ENCODE data around the gene NEK5. TPM values are rescaled to one million over a fixed set of nuclear protein-coding genes. Genes with fewer than 3 reads are reported as not detected.
"Not testable (repeated sequence)": the region's sequence is repeated elsewhere in the genome, so short reads cannot be mapped to it uniquely, and the experiment has no call there.

NEK5 gene
- 1 to 10 TPM; 1.4 to 1.8 TPM for total RNA-seq
- polyA plus RNA-seq (2013, experiment 1 of 2): 0.50 TPM
- 0.54 TPM for polyA plus RNA-seq (2013, experiment 2 of 2)
- long read RNA-seq, experiment 1: 0 reads
- long read RNA-seq, experiment 2, partial matches to known transcripts: 0 of 1 reads
- long read RNA-seq, experiment 2, other reads (novel, unspliced or antisense): 1 of 1 reads
- long read RNA-seq, experiment 3, partial matches to known transcripts: 0 of 4 reads
- long read RNA-seq, experiment 3, other reads (novel, unspliced or antisense): 4 of 4 reads
- long read RNA-seq, experiment 4, partial matches to known transcripts: 1 of 1 reads
- long read RNA-seq, experiment 4, other reads (novel, unspliced or antisense): 0 of 1 reads

- Mint-ChIP-seq H3K4me3 (peak within 1 kb of the TSS; percentile 60), H3K27me3 (ENCODE audit: insufficient read depth) (peaks cover 11% of the 10 kb centered on the region), H3K9me3 (peaks cover 5% of the 10 kb centered on the region), H3K4me1 (peaks cover 3% of the 10 kb centered on the region), H3K27ac (peak within 1 kb of the TSS; percentile 23), H3K36me3 (ENCODE audit: low read depth) (peaks cover 33% of the 10 kb centered on the region)
- Histone ChIP-seq H3K9ac (ENCODE audit: extremely low read depth, low read length, poor library complexity, severe bottlenecking) (no peak within 1 kb of the TSS), H3K36me3 (ENCODE audit: control insufficient read depth, insufficient read depth, low read length) (peaks cover 32% of the 10 kb centered on the region), H3K9me3 (ENCODE audit: control insufficient read depth, low read length) (no peaks in the 10 kb centered on the region), H3K27ac (ENCODE audit: low read depth, low read length) (no peak within 1 kb of the TSS), H3K4me3 (ENCODE audit: low read length) (peak within 1 kb of the TSS; percentile 79), H3K27me3 (ENCODE audit: control insufficient read depth, insufficient read depth, low read length, poor library complexity, severe bottlenecking) (no peaks in the 10 kb centered on the region), H3K4me1 (ENCODE audit: control insufficient read depth, insufficient read depth, low read length) (no peaks in the 10 kb centered on the region)
- peak; percentile 95 for DNase-seq
- TF ChIP-seq CTCF (conservative IDR thresholded peaks at IDR 0.05): peak; percentile 89
- WGBS, 2 experiments (ENCODE audit: insufficient coverage in 1 of 2, insufficient read length in 1 of 2): 14 to 18% methylated on average over 32 to 71 of the region's 71 CpGs
Observed at GRCh38 chr13:52128714-52129700, at the start of gene NEK5. NEK5 (minus strand) TSS chr13:52129073; CDS start chr13:52127482, 1,591 bp downstream.

GRCh38 chr13:52177276-52177675 lies 48.4 kb upstream of the NEK5 start:
- H3K4me1 Mint-ChIP-seq: peaks cover 40% of the 10 kb centered on the region
- 80% methylated on average over 1 of the region's 2 CpGs; no CpG with 5 or more reads in 1 of the 2 experiments for WGBS, 2 experiments (ENCODE audit: insufficient coverage in 1 of 2, insufficient read length in 1 of 2)
- Histone ChIP-seq H3K4me3 (ENCODE audit: low read length) (no peak overlapping the region), H3K27ac (ENCODE audit: low read depth, low read length) (no peak overlapping the region), H3K4me1 (ENCODE audit: control insufficient read depth, insufficient read depth, low read length) (peaks cover 18% of the 10 kb centered on the region), H3K27me3 (ENCODE audit: control insufficient read depth, insufficient read depth, low read length, poor library complexity, severe bottlenecking) (no peaks in the 10 kb centered on the region), H3K36me3 (ENCODE audit: control insufficient read depth, insufficient read depth, low read length) (peaks cover 33% of the 10 kb centered on the region), H3K9me3 (ENCODE audit: control insufficient read depth, low read length) (no peaks in the 10 kb centered on the region), H3K9ac (ENCODE audit: extremely low read depth, low read length, poor library complexity, severe bottlenecking) (no peak overlapping the region)
- H3K27me3 Mint-ChIP-seq (ENCODE audit: insufficient read depth): no peaks in the 10 kb centered on the region
- no peak for DNase-seq
- H3K4me3 Mint-ChIP-seq: no peak overlapping the region
- no peak for TF ChIP-seq CTCF (conservative IDR thresholded peaks at IDR 0.05)
- H3K36me3 Mint-ChIP-seq (ENCODE audit: low read depth): peaks cover 28% of the 10 kb centered on the region
- H3K27ac Mint-ChIP-seq: no peak overlapping the region
- H3K9me3 Mint-ChIP-seq: no peaks in the 10 kb centered on the region

- H3K4me1 ChIP-seq (ENCODE audit: control insufficient read depth, insufficient read depth, low read length): peaks cover 18% of the 10 kb centered on the region
- H3K9me3 Mint-ChIP-seq; H3K9ac ChIP-seq (ENCODE audit: extremely low read depth, low read length, poor library complexity, severe bottlenecking): not testable (repeated sequence)
Observed at GRCh38 chr13:52173970-52174369, 45.1 kb upstream of the NEK5 start.

More at GRCh38 chr13:52173970-52174369, 45.1 kb upstream of the NEK5 start:
- H3K36me3 ChIP-seq (ENCODE audit: control insufficient read depth, insufficient read depth, low read length): peaks cover 34% of the 10 kb centered on the region
- not testable (repeated sequence) for H3K4me3 Mint-ChIP-seq; H3K27ac Mint-ChIP-seq; H3K27ac ChIP-seq (ENCODE audit: low read depth, low read length); H3K27me3 Mint-ChIP-seq (ENCODE audit: insufficient read depth); H3K4me3 ChIP-seq (ENCODE audit: low read length); H3K27me3 ChIP-seq (ENCODE audit: control insufficient read depth, insufficient read depth, low read length, poor library complexity, severe bottlenecking); DNase-seq; H3K9me3 ChIP-seq (ENCODE audit: control insufficient read depth, low read length)
- 95 to 100% methylated on average over 4 to 6 of the region's 6 CpGs for WGBS, 2 experiments (ENCODE audit: insufficient coverage in 1 of 2, insufficient read length in 1 of 2)
- peaks cover 43% of the 10 kb centered on the region for H3K4me1 Mint-ChIP-seq
- H3K36me3 Mint-ChIP-seq (ENCODE audit: low read depth): peaks cover 27% of the 10 kb centered on the region
